ENCODE results near the gene ZDHHC22.

Gene ZDHHC22

DNA sequence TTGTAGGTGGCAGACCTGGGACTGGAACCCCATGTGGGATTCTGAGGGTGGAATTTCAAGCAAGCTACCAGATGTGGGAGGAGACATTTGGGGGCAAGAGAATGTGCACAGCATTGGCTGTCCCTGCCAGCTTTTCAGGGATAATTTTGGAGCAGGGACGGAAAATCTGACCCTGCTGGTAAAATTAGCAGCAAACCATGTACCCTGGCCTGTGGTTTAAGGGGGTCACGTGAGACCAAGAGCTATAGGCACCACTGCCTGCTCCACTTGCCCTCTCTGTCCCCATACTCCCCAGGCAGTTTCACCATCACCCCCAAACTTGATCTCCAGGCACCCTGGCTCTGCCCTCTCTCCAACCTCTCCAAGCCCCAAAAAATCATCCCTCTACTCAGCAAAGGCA is 13.5 kb upstream of the ZDHHC22 start:
- no peaks in the 10 kb centered on the region for H3K9me3 ChIP-seq (ENCODE audit: insufficient read depth, low read depth, low read length)
- H3K4me1 ChIP-seq (ENCODE audit: insufficient read depth, low read length): peaks cover 20% of the 10 kb centered on the region
- no peak overlapping the region for H3K4me3 ChIP-seq (ENCODE audit: low read length)
- 93% methylated on average over 2 of the region's 2 CpGs for WGBS
- no peaks in the 10 kb centered on the region for H3K36me3 ChIP-seq (ENCODE audit: insufficient read depth, low read length)
- no peak overlapping the region for H3K27ac ChIP-seq (ENCODE audit: low read depth, low read length)
- H3K27me3 ChIP-seq (ENCODE audit: insufficient read depth, low read length): no peaks in the 10 kb centered on the region
- no peak overlapping the region for H3K9ac ChIP-seq (ENCODE audit: low read depth, low read length)

DNA sequence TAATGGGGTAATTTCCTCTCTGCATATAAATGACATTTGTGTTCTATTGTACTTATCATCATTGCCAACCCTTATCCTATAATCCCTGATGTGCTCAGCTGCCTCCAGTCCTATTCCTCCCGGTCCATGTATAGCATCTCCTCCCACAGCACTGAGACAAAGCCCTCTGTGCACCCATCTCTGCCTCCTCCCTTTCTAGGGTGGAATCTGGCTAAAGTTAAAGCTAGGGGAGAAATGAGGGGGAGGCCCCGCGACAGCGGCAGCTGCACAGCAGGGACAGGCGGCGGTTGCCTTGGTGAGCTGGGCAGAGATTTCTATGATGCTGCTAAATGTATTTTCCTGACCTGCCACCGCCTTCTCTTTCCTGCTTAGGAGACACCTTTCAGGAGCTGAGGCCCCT is 12.8 kb upstream of the ZDHHC22 start:
- Histone ChIP-seq H3K27ac (ENCODE audit: low read depth, low read length) (no peak overlapping the region), H3K9ac (ENCODE audit: low read depth, low read length) (no peak overlapping the region), H3K9me3 (ENCODE audit: insufficient read depth, low read depth, low read length) (no peaks in the 10 kb centered on the region), H3K4me3 (ENCODE audit: low read length) (no peak overlapping the region), H3K4me1 (ENCODE audit: insufficient read depth, low read length) (peaks cover 20% of the 10 kb centered on the region), H3K27me3 (ENCODE audit: insufficient read depth, low read length) (no peaks in the 10 kb centered on the region), H3K36me3 (ENCODE audit: insufficient read depth, low read length) (no peaks in the 10 kb centered on the region)
- WGBS: 85% methylated on average over 7 of the region's 7 CpGs

DNA sequence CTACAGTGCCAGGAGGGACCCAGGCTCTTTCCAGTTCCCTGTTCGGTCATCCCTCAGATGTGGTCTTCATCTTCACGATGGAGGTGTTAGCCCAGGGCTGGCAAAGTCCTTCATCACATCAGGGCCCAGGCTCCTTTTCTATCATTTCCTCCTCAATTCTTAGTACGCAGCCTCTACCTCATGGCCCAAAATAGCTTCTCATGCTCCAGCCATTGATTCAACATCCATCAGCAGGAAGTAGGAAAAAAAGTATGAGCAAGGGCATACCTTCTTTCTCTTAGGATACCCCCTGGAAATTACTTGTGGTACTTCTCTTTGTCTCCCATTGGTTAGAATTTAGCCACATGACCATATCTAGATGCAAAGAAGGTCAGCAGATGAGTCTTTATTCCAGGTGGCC is 12.2 kb upstream of the ZDHHC22 start:
- Histone ChIP-seq H3K36me3 (ENCODE audit: insufficient read depth, low read length) (no peaks in the 10 kb centered on the region), H3K9me3 (ENCODE audit: insufficient read depth, low read depth, low read length) (no peaks in the 10 kb centered on the region), H3K27ac (ENCODE audit: low read depth, low read length) (no peak overlapping the region), H3K4me1 (ENCODE audit: insufficient read depth, low read length) (peaks cover 16% of the 10 kb centered on the region), H3K4me3 (ENCODE audit: low read length) (no peak overlapping the region), H3K9ac (ENCODE audit: low read depth, low read length) (no peak overlapping the region), H3K27me3 (ENCODE audit: insufficient read depth, low read length) (no peaks in the 10 kb centered on the region)
- 90% methylated on average over 3 of the region's 3 CpGs for WGBS

DNA sequence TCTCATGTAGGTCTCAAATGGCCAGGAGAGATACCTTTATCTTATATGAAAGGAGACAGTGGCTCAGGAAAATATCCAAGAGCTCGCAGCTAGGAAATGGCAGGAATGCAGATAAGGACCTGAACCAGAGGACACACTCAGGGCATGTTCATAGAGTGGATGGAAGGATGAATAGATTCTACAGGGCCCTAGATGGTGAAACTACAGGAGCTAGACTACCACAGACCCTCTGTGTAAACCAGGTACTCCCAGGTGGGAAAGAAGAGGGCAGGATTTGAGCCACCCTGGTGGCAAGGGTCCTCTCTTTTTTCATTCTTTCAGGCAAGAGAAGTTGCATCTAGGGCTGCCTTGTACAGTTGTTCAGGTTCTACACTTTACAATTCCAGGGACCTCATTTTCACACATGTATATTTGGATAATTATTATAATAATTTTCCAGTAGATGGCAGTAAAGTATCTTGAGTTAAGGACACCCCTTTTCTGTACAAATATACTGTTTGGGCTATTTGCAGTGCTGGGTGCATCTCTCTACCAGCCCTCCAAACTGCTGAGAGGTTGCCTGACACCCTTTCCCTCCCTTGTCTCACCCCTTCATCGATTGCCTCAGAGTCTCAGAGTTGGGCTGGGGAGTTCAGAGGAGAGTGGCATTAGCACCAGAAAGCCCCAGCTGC is 10.5 kb upstream of the ZDHHC22 start:
- 0 out of 2 replicates have a peak, but pooled peaks cover 4% of the 10 kb centered on the region for H3K4me1 ChIP-seq (ENCODE audit: insufficient read depth, low read length)
- H3K4me3 ChIP-seq (ENCODE audit: low read length): no peak overlapping the region
- no peak overlapping the region for H3K9ac ChIP-seq (ENCODE audit: low read depth, low read length)
- no peaks in the 10 kb centered on the region for H3K9me3 ChIP-seq (ENCODE audit: insufficient read depth, low read depth, low read length)
- H3K36me3 ChIP-seq (ENCODE audit: insufficient read depth, low read length): no peaks in the 10 kb centered on the region
- no peak overlapping the region for H3K27ac ChIP-seq (ENCODE audit: low read depth, low read length)
- no peaks in the 10 kb centered on the region for H3K27me3 ChIP-seq (ENCODE audit: insufficient read depth, low read length)
- WGBS: 47% methylated on average over 2 of the region's 2 CpGs

DNA sequence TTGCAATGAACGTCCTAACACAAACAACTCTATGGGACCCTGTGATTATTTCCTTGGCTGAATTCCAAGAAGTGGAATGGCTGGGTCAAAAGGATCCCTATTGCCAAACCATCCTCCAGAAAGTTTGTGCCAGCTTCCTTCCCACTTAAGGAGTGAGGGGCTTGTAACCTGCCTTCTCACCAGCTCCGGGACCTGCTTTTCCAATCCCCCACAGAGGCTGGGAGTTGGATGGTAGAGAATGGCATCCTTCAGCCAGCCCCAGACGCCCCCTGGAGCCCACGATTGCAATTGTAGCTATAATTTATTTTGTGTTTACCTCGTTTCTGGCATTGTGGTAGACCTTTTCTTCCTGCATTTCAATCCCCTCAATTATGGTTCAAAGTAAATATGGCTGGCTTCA is 9.7 kb upstream of the ZDHHC22 start:
- 85% methylated on average over 1 of the region's 5 CpGs for WGBS
- H3K27me3 ChIP-seq (ENCODE audit: insufficient read depth, low read length): no peaks in the 10 kb centered on the region
- no peak overlapping the region for H3K9ac ChIP-seq (ENCODE audit: low read depth, low read length)
- peaks cover 9% of the 10 kb centered on the region; the same call in 1 of the 2 replicates for H3K4me1 ChIP-seq (ENCODE audit: insufficient read depth, low read length)
- H3K36me3 ChIP-seq (ENCODE audit: insufficient read depth, low read length): no peaks in the 10 kb centered on the region
- H3K9me3 ChIP-seq (ENCODE audit: insufficient read depth, low read depth, low read length): no peaks in the 10 kb centered on the region
- H3K4me3 ChIP-seq (ENCODE audit: low read length): no peak overlapping the region
- no peak overlapping the region for H3K27ac ChIP-seq (ENCODE audit: low read depth, low read length)

DNA sequence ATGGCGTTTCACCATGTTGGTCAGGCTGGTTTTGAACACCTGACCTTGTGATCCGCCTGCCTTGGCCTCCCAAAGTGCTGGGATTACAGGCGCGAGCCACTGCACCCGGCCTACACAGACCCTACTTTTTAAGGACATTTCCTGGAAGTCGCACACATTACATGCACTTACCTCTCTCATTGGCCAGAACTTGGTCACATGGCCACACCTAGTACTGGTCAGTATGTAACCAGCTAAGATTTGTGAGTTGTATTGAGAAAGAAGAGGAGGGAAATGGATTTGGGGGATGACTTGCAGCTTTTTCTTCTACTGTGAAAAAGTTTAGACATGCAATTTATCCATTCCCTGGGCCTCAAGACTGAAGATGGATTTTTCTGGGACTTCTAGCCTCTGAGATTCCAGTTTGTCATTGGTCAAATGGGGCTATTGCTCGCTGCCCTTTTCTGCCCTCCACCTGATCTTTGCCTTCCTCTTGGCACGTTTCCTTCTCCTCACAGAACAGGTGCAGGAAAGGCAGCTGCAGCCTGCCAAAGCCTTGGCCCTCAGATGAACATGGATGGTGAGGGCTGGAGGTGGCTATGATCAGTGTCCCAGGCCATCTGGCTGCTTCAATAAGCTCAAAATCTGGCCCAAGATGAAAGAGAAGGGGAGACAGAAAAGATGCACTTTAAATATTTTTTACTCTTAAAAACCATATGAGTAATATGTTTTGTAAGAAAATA is 7.1 kb upstream of the ZDHHC22 start:
- Histone ChIP-seq H3K4me1 (ENCODE audit: insufficient read depth, low read length) (peaks cover 33% of the 10 kb centered on the region), H3K27me3 (ENCODE audit: insufficient read depth, low read length) (peaks cover 17% of the 10 kb centered on the region; the same call in 1 of the 2 replicates), H3K36me3 (ENCODE audit: insufficient read depth, low read length) (no peaks in the 10 kb centered on the region), H3K9ac (ENCODE audit: low read depth, low read length) (no peak overlapping the region), H3K27ac (ENCODE audit: low read depth, low read length) (no peak overlapping the region), H3K4me3 (ENCODE audit: low read length) (no peak overlapping the region), H3K9me3 (ENCODE audit: insufficient read depth, low read depth, low read length) (no peaks in the 10 kb centered on the region)
- 86% methylated on average over 8 of the region's 8 CpGs for WGBS

DNA sequence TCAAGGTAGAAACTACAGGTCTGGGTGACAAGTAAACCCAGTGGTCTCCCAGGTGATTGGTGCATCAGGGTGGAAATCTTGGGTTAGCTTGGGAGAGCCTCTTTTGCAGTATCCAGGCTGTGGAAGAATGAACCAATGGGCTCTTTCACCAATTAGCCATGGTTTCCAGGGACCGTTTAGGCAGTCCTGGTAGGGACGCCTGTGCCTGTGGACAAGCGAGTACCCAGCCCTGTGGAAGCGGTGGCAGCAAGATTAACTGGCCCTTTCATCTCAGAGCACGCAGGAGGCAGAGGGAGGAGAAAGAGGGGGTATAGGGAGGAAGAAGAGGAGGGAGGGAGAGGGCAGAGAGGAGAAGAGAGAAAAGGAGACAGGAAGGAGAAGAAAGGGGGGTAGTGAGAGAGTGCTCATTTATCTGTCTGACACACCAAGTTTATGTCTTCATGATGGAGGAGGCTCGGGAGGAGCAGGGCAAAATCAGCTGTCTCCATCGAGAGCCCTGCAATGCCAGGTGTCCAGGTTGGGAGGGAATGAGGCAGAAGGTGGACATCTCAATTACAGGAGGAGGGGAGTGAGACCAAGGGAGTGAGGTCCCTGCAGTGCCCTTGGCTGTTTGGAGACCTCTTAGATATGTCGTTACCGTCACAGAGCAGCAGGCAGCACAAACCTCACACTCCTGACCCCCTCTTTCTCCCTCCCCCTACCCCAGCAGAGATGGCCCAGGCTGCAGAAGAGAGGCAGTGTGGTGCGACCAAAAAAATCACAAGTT is 4.6 kb upstream of the ZDHHC22 start:
- H3K27me3 ChIP-seq (ENCODE audit: insufficient read depth, low read length): peaks cover 39% of the 10 kb centered on the region; the same call in 1 of the 2 replicates
- H3K9me3 ChIP-seq (ENCODE audit: insufficient read depth, low read depth, low read length): no peaks in the 10 kb centered on the region
- no peaks in the 10 kb centered on the region for H3K36me3 ChIP-seq (ENCODE audit: insufficient read depth, low read length)
- WGBS: 35% methylated on average over 10 of the region's 10 CpGs
- H3K27ac ChIP-seq (ENCODE audit: low read depth, low read length): no peak overlapping the region
- peaks cover 46% of the 10 kb centered on the region for H3K4me1 ChIP-seq (ENCODE audit: insufficient read depth, low read length)
- no peak overlapping the region for H3K9ac ChIP-seq (ENCODE audit: low read depth, low read length)
- H3K4me3 ChIP-seq (ENCODE audit: low read length): no peak overlapping the region

DNA sequence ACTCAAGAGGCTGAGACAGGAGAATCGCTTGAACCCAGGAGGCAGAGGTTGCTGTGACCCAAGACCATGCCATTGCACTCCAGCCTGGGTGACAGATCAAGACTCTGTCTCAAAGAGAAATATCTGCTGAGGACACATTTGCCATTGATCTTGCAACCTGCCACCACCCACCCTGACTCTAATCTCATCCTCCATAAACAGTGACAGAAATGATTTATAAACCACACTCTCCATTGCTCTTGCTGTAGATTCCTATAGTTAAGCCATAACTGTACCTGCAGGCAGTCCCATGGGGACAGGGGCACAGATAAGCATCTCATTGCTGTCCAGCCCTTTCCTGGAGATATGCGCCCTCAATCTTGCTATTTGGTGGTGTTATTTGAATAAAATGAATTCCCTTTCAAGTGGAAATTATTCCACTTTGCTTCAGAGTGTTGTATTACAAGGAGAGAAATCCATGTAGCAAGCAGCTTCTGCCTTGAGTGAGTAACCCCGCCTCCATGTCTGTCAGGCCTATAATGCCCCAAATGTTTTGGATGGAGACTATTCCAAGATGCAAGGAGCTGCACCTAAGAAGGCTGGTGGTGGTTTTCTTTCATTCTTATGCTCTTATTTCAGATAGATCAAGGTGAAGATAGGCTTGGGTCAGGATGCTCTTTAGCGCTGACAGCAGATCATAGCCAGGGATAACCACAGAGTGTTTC is 3.0 kb upstream of the ZDHHC22 start:
- H3K27ac ChIP-seq (ENCODE audit: low read depth, low read length): no peak overlapping the region
- H3K27me3 ChIP-seq (ENCODE audit: insufficient read depth, low read length): peaks cover 53% of the 10 kb centered on the region
- WGBS: 92% methylated on average over 4 of the region's 4 CpGs
- peaks cover 49% of the 10 kb centered on the region for H3K4me1 ChIP-seq (ENCODE audit: insufficient read depth, low read length)
- H3K4me3 ChIP-seq (ENCODE audit: low read length): no peak overlapping the region
- H3K36me3 ChIP-seq (ENCODE audit: insufficient read depth, low read length): no peaks in the 10 kb centered on the region
- H3K9me3 ChIP-seq (ENCODE audit: insufficient read depth, low read depth, low read length): no peaks in the 10 kb centered on the region
- no peak overlapping the region for H3K9ac ChIP-seq (ENCODE audit: low read depth, low read length)

DNA sequence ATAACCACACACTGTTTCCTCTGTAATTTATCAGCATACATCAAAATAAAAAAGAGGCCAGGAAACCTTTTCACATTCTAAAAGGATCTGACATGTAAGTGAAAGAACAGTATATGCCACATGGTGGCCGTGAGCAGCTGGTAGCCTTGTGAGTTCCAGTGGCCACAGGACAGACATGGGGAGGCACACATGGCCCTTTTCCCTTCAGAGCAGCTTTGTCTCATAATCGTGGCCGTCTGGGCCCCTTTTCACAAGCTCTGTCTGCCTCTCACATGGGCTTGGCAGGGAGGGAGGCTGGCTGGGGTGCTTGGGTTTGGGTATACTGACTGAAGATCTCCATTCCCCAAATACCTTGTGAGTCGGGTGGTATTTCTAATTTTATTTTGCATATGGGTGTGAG is 1.5 kb upstream of the ZDHHC22 start:
- Histone ChIP-seq H3K4me3 (ENCODE audit: low read length) (peak overlapping the region; percentile 55), H3K9me3 (ENCODE audit: insufficient read depth, low read depth, low read length) (no peaks in the 10 kb centered on the region), H3K4me1 (ENCODE audit: insufficient read depth, low read length) (peaks cover 49% of the 10 kb centered on the region), H3K27me3 (ENCODE audit: insufficient read depth, low read length) (peaks cover 59% of the 10 kb centered on the region), H3K36me3 (ENCODE audit: insufficient read depth, low read length) (peaks cover under 1% of the 10 kb centered on the region; the same call in 1 of the 2 replicates), H3K27ac (ENCODE audit: low read depth, low read length) (peak overlapping the region; percentile 24; the same call in 1 of the 2 replicates), H3K9ac (ENCODE audit: low read depth, low read length) (no peak overlapping the region)
- WGBS: 16% methylated on average over 4 of the region's 4 CpGs

DNA sequence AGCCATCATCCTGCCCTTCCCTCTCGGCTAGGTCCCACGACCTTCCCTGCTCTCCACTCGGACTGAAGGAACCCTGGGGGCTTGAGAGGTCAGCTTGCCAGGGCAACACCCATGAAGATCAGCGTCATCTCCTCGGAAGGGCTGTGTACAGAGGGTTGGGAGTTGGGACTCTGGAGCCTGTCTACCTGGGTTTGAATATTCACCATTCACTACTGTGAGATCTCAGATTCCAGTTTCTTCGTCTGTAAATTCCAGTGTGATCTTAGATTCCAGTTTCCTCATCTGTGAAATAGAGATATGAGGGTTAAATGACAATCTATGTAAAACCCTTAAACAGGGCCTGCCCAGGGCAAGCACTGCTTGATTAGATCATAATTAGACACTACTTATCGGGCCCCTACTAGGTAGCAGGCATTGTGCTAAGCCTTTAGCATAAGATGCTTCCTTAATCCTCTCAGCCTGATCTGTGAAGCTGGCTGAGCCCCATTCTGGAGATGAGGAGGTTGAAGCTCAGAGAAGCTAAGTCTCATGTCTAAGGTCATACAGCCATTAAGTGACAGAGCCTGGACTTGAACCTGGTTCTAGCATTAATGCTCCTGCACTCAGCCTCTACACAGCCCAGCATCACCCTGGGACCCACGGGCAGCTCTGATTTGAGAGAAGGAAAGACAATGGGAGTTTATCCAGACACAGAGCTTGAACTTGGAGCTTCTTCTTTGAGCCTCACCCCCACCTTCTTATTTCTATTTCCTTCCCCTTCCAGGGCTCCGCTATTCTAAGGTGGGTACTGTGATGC is 612 bp upstream of the ZDHHC22 start:
- Histone ChIP-seq H3K36me3 (ENCODE audit: insufficient read depth, low read length) (peaks cover 5% of the 10 kb centered on the region; the same call in 1 of the 2 replicates), H3K9ac (ENCODE audit: low read depth, low read length) (no peak overlapping the region), H3K27me3 (ENCODE audit: insufficient read depth, low read length) (peaks cover 59% of the 10 kb centered on the region), H3K9me3 (ENCODE audit: insufficient read depth, low read depth, low read length) (no peaks in the 10 kb centered on the region), H3K27ac (ENCODE audit: low read depth, low read length) (no peak overlapping the region; the same call in 1 of the 2 replicates), H3K4me1 (ENCODE audit: insufficient read depth, low read length) (peaks cover 49% of the 10 kb centered on the region), H3K4me3 (ENCODE audit: low read length) (peak overlapping the region; percentile 55)
- WGBS: 15% methylated on average over 9 of the region's 9 CpGs
